Mesothelial cell of epicardium (in vitro differentiated cells): ENCODE results near the gene CSMD2. TPM values are rescaled to one million over a fixed set of nuclear protein-coding genes. Genes with fewer than 3 reads are reported as not detected.
"Not testable (repeated sequence)": the region's sequence is repeated elsewhere in the genome, so short reads cannot be mapped to it uniquely, and the experiment has no call there.

ENCODE experiments used
- DNase-seq, 2 experiments: peaks; one replicate each; pipeline ENCODE4 v3.0.0; 2021; ENCODE audit warnings: low spot score in 2 of 2; ENCODE audit not compliant: unreplicated experiment in 2 of 2
- H3K27ac Mint-ChIP-seq: 2 replicates; pipeline ENCODE4 v1.8.0; 2021; ENCODE audit warnings: mixed read lengths
- H3K27me3 Mint-ChIP-seq: 2 replicates; pipeline ENCODE4 v1.8.0; 2021; ENCODE audit warnings: low read depth, mixed read lengths
- H3K36me3 Mint-ChIP-seq: 2 replicates; pipeline ENCODE4 v1.8.0; 2021; ENCODE audit warnings: mixed read lengths
- H3K4me1 Mint-ChIP-seq: 2 replicates; pipeline ENCODE4 v1.8.0; 2021; ENCODE audit warnings: mixed read lengths
- H3K4me3 Mint-ChIP-seq: 2 replicates; pipeline ENCODE4 v1.8.0; 2021; ENCODE audit warnings: mild to moderate bottlenecking, moderate library complexity, mixed read lengths
- H3K9me3 Mint-ChIP-seq: 2 replicates; pipeline ENCODE4 v1.8.0; 2021; ENCODE audit warnings: mixed read lengths
- CTCF ChIP-seq: fragments of 200-600 bp; sonication (generic); IDR thresholded peaks from one replicate; pipeline ENCODE4 v1.5.0; 2021; ENCODE audit warnings: antibody characterized with exemption; ENCODE audit not compliant: unreplicated experiment
- total RNA-seq: library from RNA; stranded (reverse); gene quantifications from 3 replicates; pipeline ENCODE4 v1.2.1, GENCODE V29; 2021

CSMD2 gene
- total RNA-seq, 1 donor from 2014 or later, result 1.9 TPM

GRCh38 chr1:34100332-34100731, 64.7 kb downstream of the CSMD2 start:
- no peak for DNase-seq
- H3K27ac Mint-ChIP-seq, result no peak overlapping the region
- no peak for TF ChIP-seq CTCF
- H3K9me3 Mint-ChIP-seq, result no peaks in the 10 kb centered on the region
- no peak overlapping the region for H3K4me3 Mint-ChIP-seq
- no peaks in the 10 kb centered on the region for H3K4me1 Mint-ChIP-seq
- H3K27me3 Mint-ChIP-seq, result peaks cover 21% of the 10 kb centered on the region
- H3K36me3 Mint-ChIP-seq, result no peaks in the 10 kb centered on the region

GRCh38 chr1:34092399-34092798, 72.6 kb downstream of the CSMD2 start:
- H3K27me3 Mint-ChIP-seq, H3K27ac Mint-ChIP-seq, H3K9me3 Mint-ChIP-seq, DNase-seq, H3K36me3 Mint-ChIP-seq, H3K4me1 Mint-ChIP-seq, H3K4me3 Mint-ChIP-seq: not testable (repeated sequence)

GRCh38 chr1:34089731-34090130, 75.3 kb downstream of the CSMD2 start:
- Mint-ChIP-seq H3K27ac (no peak overlapping the region), H3K9me3 (peaks cover 3% of the 10 kb centered on the region)

GRCh38 chr1:34087986-34088385, 77.0 kb downstream of the CSMD2 start:
- TF ChIP-seq CTCF, result no peak
- Mint-ChIP-seq H3K27ac (no peak overlapping the region), H3K9me3 (peaks cover 14% of the 10 kb centered on the region), H3K4me3 (no peak overlapping the region), H3K27me3 (peaks cover 6% of the 10 kb centered on the region), H3K36me3 (no peaks in the 10 kb centered on the region), H3K4me1 (no peaks in the 10 kb centered on the region)
- DNase-seq, result no peak

More at GRCh38 chr1:34089731-34090130, 75.3 kb downstream of the CSMD2 start:
- no peak for DNase-seq
- no peak for TF ChIP-seq CTCF
- Mint-ChIP-seq H3K36me3 (no peaks in the 10 kb centered on the region), H3K4me1 (no peaks in the 10 kb centered on the region), H3K4me3 (no peak overlapping the region), H3K27me3 (peaks cover 6% of the 10 kb centered on the region)

DNA sequence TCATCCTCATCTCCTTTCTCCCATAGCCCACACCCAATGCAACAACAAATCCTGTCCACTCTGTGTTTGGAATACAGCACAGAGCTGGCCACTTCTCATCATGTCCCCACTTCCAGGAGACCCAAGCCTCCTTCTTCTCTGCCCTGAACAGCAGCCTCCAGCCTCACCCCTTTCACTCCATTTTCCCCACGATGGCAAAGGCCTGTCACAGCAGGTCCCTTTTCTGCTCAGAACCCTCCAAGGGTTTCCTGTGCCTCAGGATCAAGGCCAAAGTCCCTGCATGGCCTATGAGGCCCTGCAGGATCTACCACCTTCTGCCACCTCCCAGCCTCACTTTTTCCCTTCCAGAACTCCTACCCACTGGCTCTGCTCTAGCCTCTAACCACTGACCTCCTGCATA, 78.5 kb downstream of the CSMD2 start:
- H3K36me3 Mint-ChIP-seq, result no peaks in the 10 kb centered on the region
- TF ChIP-seq CTCF, result no peak
- H3K9me3 Mint-ChIP-seq, result peaks cover 13% of the 10 kb centered on the region
- no peaks in the 10 kb centered on the region for H3K4me1 Mint-ChIP-seq
- no peak for DNase-seq
- no peak overlapping the region for H3K4me3 Mint-ChIP-seq
- peaks cover 6% of the 10 kb centered on the region for H3K27me3 Mint-ChIP-seq
- H3K27ac Mint-ChIP-seq, result no peak overlapping the region

GRCh38 chr1:34083974-34084373, 81.1 kb downstream of the CSMD2 start:
- Mint-ChIP-seq H3K27me3 (peaks cover 4% of the 10 kb centered on the region), H3K4me3 (no peak overlapping the region), H3K27ac (no peak overlapping the region), H3K36me3 (no peaks in the 10 kb centered on the region), H3K4me1 (no peaks in the 10 kb centered on the region), H3K9me3 (peaks cover 29% of the 10 kb centered on the region)
- TF ChIP-seq CTCF, result no peak
- no peak for DNase-seq

DNA sequence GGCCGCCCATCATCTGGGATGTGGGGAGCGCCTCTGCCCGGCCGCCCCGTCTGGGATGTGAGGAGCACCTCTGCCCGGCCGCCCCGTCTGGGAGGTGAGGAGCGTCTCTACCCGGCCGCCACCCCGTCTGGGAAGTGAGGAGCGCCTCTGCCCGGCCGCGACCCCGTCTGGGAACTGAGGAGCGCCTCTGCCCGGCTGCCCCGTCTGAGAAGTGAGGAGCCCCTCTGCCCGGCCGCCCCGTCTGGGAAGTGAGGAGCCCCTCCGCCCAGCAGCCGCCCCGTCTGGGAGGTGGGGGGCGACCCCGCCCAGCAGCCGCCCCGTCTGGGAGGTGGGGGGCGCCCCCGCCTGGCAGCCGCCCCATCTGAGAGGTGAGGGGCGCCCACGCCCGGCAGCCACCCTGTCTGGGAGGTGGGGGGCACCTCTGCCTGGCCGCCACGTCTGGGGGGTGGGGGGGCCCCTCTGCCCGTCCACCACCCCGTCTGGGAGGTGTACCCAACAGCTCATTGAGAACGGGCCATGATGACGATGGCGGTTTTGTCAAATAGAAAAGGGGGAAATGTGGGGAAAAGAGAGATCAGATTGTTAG, 82.9 kb downstream of the CSMD2 start:
- H3K36me3 Mint-ChIP-seq, DNase-seq, H3K4me3 Mint-ChIP-seq, H3K27ac Mint-ChIP-seq, H3K4me1 Mint-ChIP-seq, H3K27me3 Mint-ChIP-seq: not testable (repeated sequence)
- peaks cover 34% of the 10 kb centered on the region for H3K9me3 Mint-ChIP-seq
